Measurements from ENCODE around the gene RNASE8. TPM values are rescaled to one million over a fixed set of nuclear protein-coding genes. Genes with fewer than 3 reads are reported as not detected.

The RNASE8 gene
- total and polyA plus RNA-seq, 10 of the 15 experiments (the other 5 are each of a cell fraction or from before 2014, with no cell fraction given), result not detected

GRCh38 chr14:21014761-21015190 lies 42.8 kb upstream of the RNASE8 start (continued):
- TF ChIP-seq EGR1 (IDR thresholded peaks at IDR 0.05; ENCODE audit: borderline replicate concordance in 1 of 2, low read depth in 2 of 2, low read length in 2 of 2) (no peak), ZNF24 (IDR thresholded peaks at IDR 0.05) (no peak), CHD1 (IDR thresholded peaks at IDR 0.05; ENCODE audit: low read depth, low read length) (no peak), ZZZ3 (IDR thresholded peaks at IDR 0.05; ENCODE audit: control insufficient read depth, insufficient read length, low read depth) (no peak), BCL11A (IDR thresholded peaks at IDR 0.05; ENCODE audit: low read depth, low read length) (no peak), FOXM1 (IDR thresholded peaks at IDR 0.05; ENCODE audit: low read depth, low read length) (no peak), NFXL1 (IDR thresholded peaks at IDR 0.05; ENCODE audit: borderline replicate concordance) (no peak), ZBTB11 (CRISPR knock-in tag; IDR thresholded peaks at IDR 0.05) (no peak), ZSCAN29 (IDR thresholded peaks at IDR 0.05) (no peak), GABPA (IDR thresholded peaks at IDR 0.05; ENCODE audit: low read depth) (no peak), MXI1 (IDR thresholded peaks at IDR 0.05; ENCODE audit: low read depth, low read length) (no peak), SRF (IDR thresholded peaks at IDR 0.05; ENCODE audit: low read depth in 2 of 2, low read length in 2 of 2) (no peak), CEBPZ (IDR thresholded peaks at IDR 0.05; ENCODE audit: low read depth, low read length) (no peak), CTCF (IDR thresholded peaks at IDR 0.05 in 2 of 3, conservative IDR thresholded peaks at IDR 0.05 in 1 of 3; ENCODE audit: control insufficient read depth in 2 of 3, extremely low read depth in 1 of 3, insufficient read depth in 1 of 3, low read depth in 3 of 3, low read length in 3 of 3) (peak; percentile 79 to 93 (median 88); a peak in 5 of 6 replicates), MAX (IDR thresholded peaks at IDR 0.05; ENCODE audit: low read depth, low read length) (no peak), ZNF687 (IDR thresholded peaks at IDR 0.05) (no peak), RBBP5 (conservative IDR thresholded peaks at IDR 0.05) (no peak), RB1 (IDR thresholded peaks at IDR 0.05; ENCODE audit: borderline replicate concordance) (no peak)

Measured in GM12878 (cell line).